ENCODE data around the gene ENTPD6. TPM values are rescaled to one million over a fixed set of nuclear protein-coding genes. Genes with fewer than 3 reads are reported as not detected.
A peak's percentile ranks its signal among the peaks of the same experiment; 100 is the strongest.
"Not testable (repeated sequence)": the region's sequence is repeated elsewhere in the genome, so short reads cannot be mapped to it uniquely, and the experiment has no call there.

Gene ENTPD6
- total RNA-seq, 1 donor from 2014 or later, result 132 TPM

- ATAC-seq (no peak), DNase-seq (ENCODE audit: missing footprints) (no peak)
- intact Hi-C loops (cut with DNase I), result loop anchor here (5.0 kb wide), 1 partner anchor 133 kb away; the partner anchor contains the start of gene ABHD12
Measured at GRCh38 chr20:25258828-25259227, 63.3 kb downstream of the ENTPD6 start.

- DNase-seq (ENCODE audit: missing footprints) (no peak), ATAC-seq (no peak)
- intact Hi-C loops (cut with DNase I), result loop anchor here (5.0 kb wide), 1 partner anchor 133 kb away; the partner anchor contains the start of gene ABHD12
Measured at GRCh38 chr20:25259358-25259757, 63.8 kb downstream of the ENTPD6 start.

GRCh38 chr20:25259788-25260254 lies 64.3 kb downstream of the ENTPD6 start:
- no peak for DNase-seq (ENCODE audit: missing footprints)
- no peak for ATAC-seq
- intact Hi-C loops (cut with DNase I), result loop anchor here (5.0 kb wide), 1 partner anchor 132 kb away; the partner anchor contains the start of gene ABHD12

GRCh38 chr20:25260770-25261437 lies 65.4 kb downstream of the ENTPD6 start:
- ATAC-seq; intact Hi-C loops (cut with DNase I); DNase-seq (ENCODE audit: missing footprints): not testable (repeated sequence)

- no peak for ATAC-seq
- intact Hi-C loops (cut with DNase I), result no loop called here
- peak; percentile 55 for DNase-seq (ENCODE audit: missing footprints)
Measured at GRCh38 chr20:25269057-25269832, 73.7 kb downstream of the ENTPD6 start.

- intact Hi-C loops (cut with DNase I), result no loop called here
- DNase-seq (ENCODE audit: missing footprints) (no peak), ATAC-seq (no peak)
Measured at GRCh38 chr20:25269833-25270170, 74.3 kb downstream of the ENTPD6 start.

GRCh38 chr20:25270829-25271251 lies 75.3 kb downstream of the ENTPD6 start:
- intact Hi-C loops (cut with DNase I), result no loop called here
- no peak for ATAC-seq
- peak; percentile 42 for DNase-seq (ENCODE audit: missing footprints)

- ATAC-seq (no peak), DNase-seq (ENCODE audit: missing footprints) (peak; percentile 41)
- intact Hi-C loops (cut with DNase I), result no loop called here
Measured at GRCh38 chr20:25271486-25272222, 76.1 kb downstream of the ENTPD6 start.

GRCh38 chr20:25272223-25273000 lies 76.9 kb downstream of the ENTPD6 start:
- DNase-seq (ENCODE audit: missing footprints), result no peak
- intact Hi-C loops (cut with DNase I), result no loop called here
- ATAC-seq, result no peak

- ATAC-seq (no peak), DNase-seq (ENCODE audit: missing footprints) (peak; percentile 28)
- intact Hi-C loops (cut with DNase I), result no loop called here
Measured at GRCh38 chr20:25273046-25273445, 77.5 kb downstream of the ENTPD6 start.

- intact Hi-C loops (cut with DNase I), result loop anchor here (2.0 kb wide), 1 partner anchor 17 kb away; no protein-coding TSS in a partner anchor
- DNase-seq (ENCODE audit: missing footprints) (peak; percentile 67), ATAC-seq (no peak)
Measured at GRCh38 chr20:25273541-25274358, 78.2 kb downstream of the ENTPD6 start.

- ATAC-seq (no peak), DNase-seq (ENCODE audit: missing footprints) (peak; percentile 58)
- intact Hi-C loops (cut with DNase I), result loop anchor here (2.0 kb wide), 1 partner anchor 18 kb away; no protein-coding TSS in a partner anchor
Measured at GRCh38 chr20:25274481-25274880, 79.0 kb downstream of the ENTPD6 start.

- DNase-seq (ENCODE audit: missing footprints) (peak; percentile 83), ATAC-seq (peak; percentile 65)
- intact Hi-C loops (cut with DNase I), result loop anchor here (2.0 kb wide), 1 partner anchor 18 kb away; no protein-coding TSS in a partner anchor
Measured at GRCh38 chr20:25274891-25275812, 79.6 kb downstream of the ENTPD6 start.

- ATAC-seq (no peak), DNase-seq (ENCODE audit: missing footprints) (peak; percentile 14)
- intact Hi-C loops (cut with DNase I), result loop anchor here (2.0 kb wide), 2 partner anchors 19 kb away; no protein-coding TSS in a partner anchor
Measured at GRCh38 chr20:25275813-25276532, 80.5 kb downstream of the ENTPD6 start.

Data from Right ventricle myocardium inferior (tissue), 1 donor.